GM18867 (cell line): ENCODE measurements around the gene KIRREL3.

Experiments used
- ATAC-seq: cut with Tn5 transposase; IDR thresholded peaks from one replicate; pipeline ENCODE4 v1.9.1; 2021; ENCODE audit warnings: mild to moderate bottlenecking, moderate library complexity; ENCODE audit not compliant: unreplicated experiment

KIRREL3 gene

GRCh38 chr11:126416542-126417090, 584.0 kb downstream of the KIRREL3 start:
- peak; percentile 34 for ATAC-seq

- ATAC-seq, result no peak
Measured at GRCh38 chr11:126415669-126416420, 584.7 kb downstream of the KIRREL3 start.

GRCh38 chr11:126415128-126415527, 585.4 kb downstream of the KIRREL3 start:
- ATAC-seq, result no peak

GRCh38 chr11:126414615-126415014, 586.0 kb downstream of the KIRREL3 start:
- no peak for ATAC-seq

GRCh38 chr11:126413843-126414405, 586.6 kb downstream of the KIRREL3 start:
- no peak for ATAC-seq

- no peak for ATAC-seq
Measured at GRCh38 chr11:126413426-126413825, 587.1 kb downstream of the KIRREL3 start.

- ATAC-seq, result no peak
Measured at GRCh38 chr11:126411971-126412381, 588.6 kb downstream of the KIRREL3 start.

- no peak for ATAC-seq
Measured at GRCh38 chr11:126410649-126411048, 589.9 kb downstream of the KIRREL3 start.

GRCh38 chr11:126409620-126409985, 591.0 kb downstream of the KIRREL3 start:
- ATAC-seq, result no peak

- no peak for ATAC-seq
Measured at GRCh38 chr11:126408901-126409619, 591.5 kb downstream of the KIRREL3 start.

GRCh38 chr11:126408496-126408895, 592.1 kb downstream of the KIRREL3 start:
- ATAC-seq, result no peak

GRCh38 chr11:126407682-126408288, 592.8 kb downstream of the KIRREL3 start:
- no peak for ATAC-seq

GRCh38 chr11:126407101-126407521, 593.5 kb downstream of the KIRREL3 start:
- no peak for ATAC-seq

- ATAC-seq, result no peak
Measured at GRCh38 chr11:126406368-126406767, 594.2 kb downstream of the KIRREL3 start.

GRCh38 chr11:126405906-126406305, 594.7 kb downstream of the KIRREL3 start:
- ATAC-seq, result no peak

- ATAC-seq, result no peak
Measured at GRCh38 chr11:126405374-126405773, 595.2 kb downstream of the KIRREL3 start.

- ATAC-seq, result no peak
Measured at GRCh38 chr11:126404367-126404766, 596.2 kb downstream of the KIRREL3 start.

GRCh38 chr11:126403658-126404057, 596.9 kb downstream of the KIRREL3 start:
- ATAC-seq, result peak; percentile 100

- no peak for ATAC-seq
Measured at GRCh38 chr11:126403022-126403581, 597.5 kb downstream of the KIRREL3 start.

GRCh38 chr11:126400479-126400878, 600.1 kb downstream of the KIRREL3 start:
- ATAC-seq, result no peak

- no peak for ATAC-seq
Measured at GRCh38 chr11:126400019-126400418, 600.6 kb downstream of the KIRREL3 start.
